ENCODE results near the gene PHF5A. TPM values are rescaled to one million over a fixed set of nuclear protein-coding genes. Genes with fewer than 3 reads are reported as not detected.
A peak's percentile ranks its signal among the peaks of the same experiment; 100 is the strongest.

Gene PHF5A
- 39.6 and 47.5 TPM in 2 replicates for polyA plus RNA-seq (2012; rRNA removed)
- 47.1 and 51.5 TPM in 2 replicates for polyA plus RNA-seq (2012; cell fraction: cytosol; rRNA removed)
- 7.8 and 15.5 TPM in 2 replicates for polyA plus RNA-seq (2012; cell fraction: nucleus; rRNA removed)

DNA sequence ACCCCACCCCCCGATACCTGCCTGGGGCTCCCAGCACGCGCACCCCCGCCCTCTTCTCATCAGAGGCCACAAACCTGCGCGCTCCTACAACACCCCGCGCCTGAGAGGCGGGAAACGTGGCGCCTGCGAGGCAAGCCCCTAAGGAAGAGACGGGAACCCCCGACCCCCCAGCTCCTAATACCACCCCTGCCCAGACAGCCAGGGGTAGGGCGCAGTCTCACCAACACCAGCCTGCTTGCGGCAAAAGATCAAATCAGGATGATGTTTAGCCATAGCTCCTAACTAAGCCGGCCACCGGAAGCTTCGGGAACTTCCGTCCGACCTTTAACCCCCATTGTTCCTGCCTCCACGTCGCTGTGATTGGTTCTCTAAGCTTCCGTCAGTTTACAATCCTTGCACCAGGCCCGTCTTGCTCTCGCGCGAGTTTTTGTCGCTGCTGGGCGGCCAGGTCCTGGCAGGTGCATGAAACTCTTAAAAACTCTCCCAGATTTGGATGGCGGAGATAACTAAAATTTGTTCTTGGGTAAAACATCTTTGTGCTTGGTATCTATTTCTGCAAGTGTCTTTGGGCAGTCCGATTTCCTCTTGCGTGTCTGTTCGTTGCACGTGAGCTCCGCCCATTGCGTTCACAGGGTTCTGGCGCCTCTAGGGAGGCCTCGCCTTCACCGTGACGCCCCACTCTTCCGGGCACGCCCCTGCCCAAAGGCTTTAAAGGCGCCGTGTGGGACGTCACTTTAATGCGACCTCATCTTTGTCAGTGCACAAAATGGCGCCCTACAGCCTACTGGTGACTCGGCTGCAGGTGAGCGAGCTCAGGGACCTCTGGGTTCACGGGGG, at the start of gene PHF5A, which contains the start of gene ACO2:
Gene PHF5A, minus strand, starts transcription at position 312 of the 837 bp plus-strand sequence. Its CDS starts 39 bp downstream, at position 273.
Gene ACO2, plus strand, starts transcription at position 737 of the 837 bp plus-strand sequence. Its CDS starts 30 bp downstream, at position 767.
- H3K4me2 ChIP-seq: peak within 1 kb of the TSS; percentile 89
- no peaks in the 10 kb centered on the region for H3K27me3 ChIP-seq (ENCODE audit: insufficient read depth)
- H3F3A ChIP-seq (replicated peaks; ENCODE audit: insufficient read depth): no peaks in the 10 kb centered on the region
- peak within 1 kb of the TSS; percentile 75 to 81 for H3K4me3 ChIP-seq (ENCODE audit: low read depth in 2 of 2, low read length in 1 of 2)
- H3K27ac ChIP-seq (ENCODE audit: low read depth in 2 of 2, low read length in 1 of 2): peak within 1 kb of the TSS; percentile 84 to 87
- peaks cover 4 to 20% of the 10 kb centered on the region in 2 experiments for H3K36me3 ChIP-seq (replicated peaks in 1 of 2; ENCODE audit: control insufficient read depth in 1 of 2, insufficient read depth in 2 of 2, low read length in 1 of 2)
- TF ChIP-seq NRF1 (IDR thresholded peaks at IDR 0.05; ENCODE audit: low read depth, low read length): no peak
- 0 out of 2 replicates have a peak, but pooled peaks have one; percentile 35 for TF ChIP-seq FOXJ3 (CRISPR knock-in tag; IDR thresholded peaks at IDR 0.05)
- TF ChIP-seq MEF2A (IDR thresholded peaks at IDR 0.05; ENCODE audit: borderline replicate concordance, low read depth): no peak
- TF ChIP-seq GATA2 (CRISPR knock-in tag; IDR thresholded peaks at IDR 0.05): no peak
- TF ChIP-seq ELF1 (IDR thresholded peaks at IDR 0.05): peak; percentile 79
- TF ChIP-seq, protein P1, sequence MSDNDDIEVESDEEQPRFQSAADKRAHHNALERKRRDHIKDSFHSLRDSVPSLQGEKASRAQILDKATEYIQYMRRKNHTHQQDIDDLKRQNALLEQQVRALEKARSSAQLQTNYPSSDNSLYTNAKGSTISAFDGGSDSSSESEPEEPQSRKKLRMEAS (IDR thresholded peaks at IDR 0.05; ENCODE audit: low read depth): 0 out of 2 replicates have a peak, but pooled peaks have one; percentile 3
- TF ChIP-seq ZBTB33 (IDR thresholded peaks at IDR 0.05; ENCODE audit: borderline replicate concordance, low read depth): peak; percentile 95
- TF ChIP-seq PBX3 (IDR thresholded peaks at IDR 0.05): peak; percentile 71
- no peak for TF ChIP-seq SIN3A (IDR thresholded peaks at IDR 0.05; ENCODE audit: borderline replicate concordance, low read depth, low read length)
- TF ChIP-seq, protein P2, sequence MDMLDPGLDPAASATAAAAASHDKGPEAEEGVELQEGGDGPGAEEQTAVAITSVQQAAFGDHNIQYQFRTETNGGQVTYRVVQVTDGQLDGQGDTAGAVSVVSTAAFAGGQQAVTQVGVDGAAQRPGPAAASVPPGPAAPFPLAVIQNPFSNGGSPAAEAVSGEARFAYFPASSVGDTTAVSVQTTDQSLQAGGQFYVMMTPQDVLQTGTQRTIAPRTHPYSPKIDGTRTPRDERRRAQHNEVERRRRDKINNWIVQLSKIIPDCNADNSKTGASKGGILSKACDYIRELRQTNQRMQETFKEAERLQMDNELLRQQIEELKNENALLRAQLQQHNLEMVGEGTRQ (IDR thresholded peaks at IDR 0.05; ENCODE audit: borderline replicate concordance, low read depth, low read length): no peak
- peak; percentile 98 for TF ChIP-seq CHD2 (IDR thresholded peaks at IDR 0.05; ENCODE audit: low read length, partially characterized antibody)
- peak; percentile 30; the same call in 1 of the 2 replicates for TF ChIP-seq POLR2AphosphoS5 (IDR thresholded peaks at IDR 0.05; ENCODE audit: low read depth, low read length)
- TF ChIP-seq GABPA (IDR thresholded peaks at IDR 0.05; ENCODE audit: low read depth): peak; percentile 89
- peak; percentile 79 for TF ChIP-seq TAF1 (IDR thresholded peaks at IDR 0.05; ENCODE audit: borderline replicate concordance, low read depth, low read length)
- peak; percentile 63 for TF ChIP-seq MXI1 (IDR thresholded peaks at IDR 0.05; ENCODE audit: low read depth, low read length)
- TF ChIP-seq YY1 (IDR thresholded peaks at IDR 0.05; ENCODE audit: low read depth): peak; percentile 93
- ChIA-PET CTCF (interaction anchor here (0.6 to 1.0 kb wide), 3 partner anchors 10 to 49 kb away, joined by 3 read pairs; no protein-coding TSS in a partner anchor), POLR2A (interaction anchor here (0.6 to 1.8 kb wide), 10 partner anchors 9 to 147 kb away, joined by 3 to 9 read pairs (median 4); partner anchors contain the start of genes TEF and TOB2)
- DNase-seq: peak; percentile 86
- H3K9me3 ChIP-seq: no peaks in the 10 kb centered on the region
- no peaks in the 10 kb centered on the region for H4K20me1 ChIP-seq (ENCODE audit: insufficient read depth)
- H2AFZ ChIP-seq (ENCODE audit: low read depth): no peak within 1 kb of the TSS
- H3K9ac ChIP-seq: peak within 1 kb of the TSS; percentile 87
- H3K9me2 ChIP-seq: no peaks in the 10 kb centered on the region
- 0% methylated on average over 4 of the region's 51 CpGs for WGBS (ENCODE audit: low lambda C conversion rate)
- peaks cover 83% of the 10 kb centered on the region for H3K79me2 ChIP-seq (ENCODE audit: insufficient read depth)
- H3K4me1 ChIP-seq (ENCODE audit: control insufficient read depth in 1 of 2, insufficient read depth in 2 of 2, low read depth in 1 of 2, low read length in 1 of 2): peaks cover 0 to 10% of the 10 kb centered on the region in 2 experiments; a peak in 3 of 4 replicates
